Ectodermal cell (in vitro differentiated cells): ENCODE results near the gene RBM8A.

ENCODE experiments used
- H3K27ac ChIP-seq: 2 replicates; pipeline ENCODE4 v1.7.0; 2013; ENCODE audit warnings: mild to moderate bottlenecking, low read depth, low read length; ENCODE audit not compliant: insufficient read depth, poor library complexity, severe bottlenecking
- H3K27me3 ChIP-seq: 2 replicates; pipeline ENCODE4 v1.7.0; 2013; ENCODE audit warnings: mild to moderate bottlenecking, low read length; ENCODE audit not compliant: insufficient read depth, control insufficient read depth, poor library complexity, severe bottlenecking
- H3K36me3 ChIP-seq: one replicate; pipeline ENCODE4 v1.7.0; 2013; ENCODE audit warnings: low read length; ENCODE audit not compliant: control insufficient read depth, insufficient read depth
- H3K4me1 ChIP-seq: one replicate; pipeline ENCODE4 v1.7.0; 2013; ENCODE audit warnings: low read length; ENCODE audit not compliant: control insufficient read depth, insufficient read depth
- H3K4me3 ChIP-seq: 2 replicates; pipeline ENCODE4 v1.7.0; 2013; ENCODE audit warnings: low read depth, low read length, control low read depth; ENCODE audit not compliant: insufficient read depth
- H3K9me3 ChIP-seq: 2 replicates; pipeline ENCODE4 v1.7.0; 2013; ENCODE audit warnings: mild to moderate bottlenecking, low read length, moderate library complexity; ENCODE audit not compliant: control insufficient read depth
- WGBS, 2 experiments: methylation state at CpG; one replicate each; pipeline ENCODE4 v1.1.7; 2013; ENCODE audit warnings: missing lambda C conversion rate in 2 of 2; 5-methylcytosine and 5-hydroxymethylcytosine counted together

The RBM8A gene

GRCh38 chr1:145895471-145895870 is 31.8 kb downstream of the RBM8A start:
- Histone ChIP-seq H3K36me3 (no peaks in the 10 kb centered on the region), H3K27me3 (no peaks in the 10 kb centered on the region), H3K4me1 (peaks cover 15% of the 10 kb centered on the region), H3K9me3 (no peaks in the 10 kb centered on the region), H3K4me3 (no peak overlapping the region), H3K27ac (no peak overlapping the region)
- 97 to 100% methylated on average over 1 of the region's 1 CpG for WGBS, 2 experiments

- WGBS, 2 experiments: 92 to 93% methylated on average over 7 of the region's 7 CpGs
- peaks cover 8% of the 10 kb centered on the region for H3K4me1 ChIP-seq
- H3K9me3 ChIP-seq: no peaks in the 10 kb centered on the region
- no peaks in the 10 kb centered on the region for H3K36me3 ChIP-seq
- H3K27me3 ChIP-seq: no peaks in the 10 kb centered on the region
- no peak overlapping the region for H3K4me3 ChIP-seq
- no peak overlapping the region for H3K27ac ChIP-seq
Observed at GRCh38 chr1:145893306-145894055, 33.8 kb downstream of the RBM8A start.

- WGBS, 2 experiments: 79 to 85% methylated on average over 3 of the region's 3 CpGs
- no peaks in the 10 kb centered on the region for H3K27me3 ChIP-seq
- peaks cover 8% of the 10 kb centered on the region for H3K4me1 ChIP-seq
- no peaks in the 10 kb centered on the region for H3K36me3 ChIP-seq
- no peaks in the 10 kb centered on the region for H3K9me3 ChIP-seq
- H3K27ac ChIP-seq: peak overlapping the region; percentile 67
- H3K4me3 ChIP-seq: peak overlapping the region; percentile 16
Observed at GRCh38 chr1:145892486-145893087, 34.7 kb downstream of the RBM8A start.

- H3K36me3 ChIP-seq: no peaks in the 10 kb centered on the region
- H3K27me3 ChIP-seq: peaks cover 1% of the 10 kb centered on the region
- H3K9me3 ChIP-seq: no peaks in the 10 kb centered on the region
- H3K4me3 ChIP-seq: peak overlapping the region; percentile 16
- WGBS, 2 experiments: 6 to 11% methylated on average over 6 of the region's 6 CpGs
- peaks cover 8% of the 10 kb centered on the region for H3K4me1 ChIP-seq
- peak overlapping the region; percentile 67 for H3K27ac ChIP-seq
Observed at GRCh38 chr1:145891587-145892485, 35.4 kb downstream of the RBM8A start.

GRCh38 chr1:145891143-145891542 is 36.1 kb downstream of the RBM8A start:
- WGBS, 2 experiments: 90 to 100% methylated on average over 1 of the region's 1 CpG
- Histone ChIP-seq H3K36me3 (no peaks in the 10 kb centered on the region), H3K27me3 (peaks cover 8% of the 10 kb centered on the region), H3K4me3 (no peak overlapping the region), H3K4me1 (peaks cover 8% of the 10 kb centered on the region), H3K27ac (no peak overlapping the region), H3K9me3 (no peaks in the 10 kb centered on the region)

GRCh38 chr1:145889722-145890121 is 37.6 kb downstream of the RBM8A start:
- no peaks in the 10 kb centered on the region for H3K9me3 ChIP-seq
- no peak overlapping the region for H3K27ac ChIP-seq
- 86 to 89% methylated on average over 3 of the region's 3 CpGs for WGBS, 2 experiments
- H3K4me3 ChIP-seq: no peak overlapping the region
- peaks cover 22% of the 10 kb centered on the region for H3K27me3 ChIP-seq
- H3K4me1 ChIP-seq: peaks cover 8% of the 10 kb centered on the region
- H3K36me3 ChIP-seq: no peaks in the 10 kb centered on the region

GRCh38 chr1:145887631-145888030 is 39.7 kb downstream of the RBM8A start:
- no peak overlapping the region for H3K4me3 ChIP-seq
- no peaks in the 10 kb centered on the region for H3K9me3 ChIP-seq
- WGBS, 2 experiments: 82 to 84% methylated on average over 5 of the region's 5 CpGs
- peaks cover 7% of the 10 kb centered on the region for H3K4me1 ChIP-seq
- H3K27me3 ChIP-seq: peaks cover 40% of the 10 kb centered on the region
- no peak overlapping the region for H3K27ac ChIP-seq
- H3K36me3 ChIP-seq: no peaks in the 10 kb centered on the region

- H3K4me1 ChIP-seq: no peaks in the 10 kb centered on the region
- H3K36me3 ChIP-seq: no peaks in the 10 kb centered on the region
- H3K27me3 ChIP-seq: peaks cover 43% of the 10 kb centered on the region
- 31 to 36% methylated on average over 8 of the region's 8 CpGs for WGBS, 2 experiments
- H3K9me3 ChIP-seq: no peaks in the 10 kb centered on the region
- H3K27ac ChIP-seq: no peak overlapping the region
- H3K4me3 ChIP-seq: no peak overlapping the region
Observed at GRCh38 chr1:145886816-145887215, 40.5 kb downstream of the RBM8A start.

- Histone ChIP-seq H3K4me3 (peak overlapping the region; percentile 64), H3K9me3 (no peaks in the 10 kb centered on the region), H3K36me3 (no peaks in the 10 kb centered on the region), H3K27ac (no peak overlapping the region), H3K27me3 (peaks cover 43% of the 10 kb centered on the region), H3K4me1 (no peaks in the 10 kb centered on the region)
- WGBS, 2 experiments: 68 to 71% methylated on average over 11 of the region's 11 CpGs
Observed at GRCh38 chr1:145886390-145886789, 40.9 kb downstream of the RBM8A start.

- WGBS, 2 experiments: 1% methylated on average over 36 of the region's 36 CpGs
- no peaks in the 10 kb centered on the region for H3K4me1 ChIP-seq
- no peaks in the 10 kb centered on the region for H3K36me3 ChIP-seq
- H3K27ac ChIP-seq: no peak within 1 kb of the TSS
- H3K27me3 ChIP-seq: peaks cover 43% of the 10 kb centered on the region
- H3K4me3 ChIP-seq: peak within 1 kb of the TSS; percentile 64
- no peaks in the 10 kb centered on the region for H3K9me3 ChIP-seq
Observed at GRCh38 chr1:145885738-145886287, 41.5 kb downstream of the RBM8A start, which contains the start of gene ANKRD35. TSS of gene ANKRD35 (minus strand) at chr1:145885866. CDS start at chr1:145885758, 108 bp downstream.
